ENCODE measurements around the gene PDE3A.

DNA sequence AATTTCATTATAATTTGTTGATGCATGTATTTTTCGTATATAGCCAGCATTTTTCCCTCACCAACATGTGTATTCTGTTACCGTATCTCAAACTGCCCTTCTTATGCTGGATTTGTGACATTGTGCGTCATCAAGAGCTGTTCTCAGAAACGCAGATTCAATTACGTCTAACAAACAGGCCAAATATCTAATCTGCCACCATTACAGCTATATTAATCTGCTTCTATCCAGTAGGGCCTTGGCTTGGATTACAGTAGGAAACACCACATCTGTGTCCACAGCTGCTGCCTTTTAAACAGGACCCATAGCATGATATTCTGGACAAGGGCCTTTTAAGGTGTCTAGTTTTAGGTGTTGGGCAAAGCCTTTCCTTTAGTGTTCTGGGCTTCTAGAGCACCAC, 140.6 kb downstream of the PDE3A start:
- TF ChIP-seq, protein P1, sequence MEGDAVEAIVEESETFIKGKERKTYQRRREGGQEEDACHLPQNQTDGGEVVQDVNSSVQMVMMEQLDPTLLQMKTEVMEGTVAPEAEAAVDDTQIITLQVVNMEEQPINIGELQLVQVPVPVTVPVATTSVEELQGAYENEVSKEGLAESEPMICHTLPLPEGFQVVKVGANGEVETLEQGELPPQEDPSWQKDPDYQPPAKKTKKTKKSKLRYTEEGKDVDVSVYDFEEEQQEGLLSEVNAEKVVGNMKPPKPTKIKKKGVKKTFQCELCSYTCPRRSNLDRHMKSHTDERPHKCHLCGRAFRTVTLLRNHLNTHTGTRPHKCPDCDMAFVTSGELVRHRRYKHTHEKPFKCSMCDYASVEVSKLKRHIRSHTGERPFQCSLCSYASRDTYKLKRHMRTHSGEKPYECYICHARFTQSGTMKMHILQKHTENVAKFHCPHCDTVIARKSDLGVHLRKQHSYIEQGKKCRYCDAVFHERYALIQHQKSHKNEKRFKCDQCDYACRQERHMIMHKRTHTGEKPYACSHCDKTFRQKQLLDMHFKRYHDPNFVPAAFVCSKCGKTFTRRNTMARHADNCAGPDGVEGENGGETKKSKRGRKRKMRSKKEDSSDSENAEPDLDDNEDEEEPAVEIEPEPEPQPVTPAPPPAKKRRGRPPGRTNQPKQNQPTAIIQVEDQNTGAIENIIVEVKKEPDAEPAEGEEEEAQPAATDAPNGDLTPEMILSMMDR (conservative IDR thresholded peaks at IDR 0.05; ENCODE audit: low read length), result no peak
- TF ChIP-seq EZH2phosphoT487 (IDR thresholded peaks at IDR 0.05; ENCODE audit: borderline replicate concordance, low read depth, low read length), result no peak
